DMS79 treated with DMSO at 0.1 percent for 48 hours (cell line): ENCODE measurements around the gene PHACTR3.
A peak's percentile ranks its signal among the peaks of the same experiment; 100 is the strongest.
"Not testable (repeated sequence)": the region's sequence is repeated elsewhere in the genome, so short reads cannot be mapped to it uniquely, and the experiment has no call there.

ENCODE experiments used
- DNase-seq: peaks from one replicate; lab custom pipeline; 2025; lab: John Stamatoyannopoulos, UW

Gene PHACTR3

GRCh38 chr20:59589086-59589684, 15.2 kb upstream of the PHACTR3 start:
- no peak for DNase-seq

GRCh38 chr20:59591061-59591460, 13.3 kb upstream of the PHACTR3 start:
- DNase-seq, result no peak

GRCh38 chr20:59596690-59597089, 7.7 kb upstream of the PHACTR3 start:
- DNase-seq, result no peak

- no peak for DNase-seq
Observed at GRCh38 chr20:59597240-59597639, 7.1 kb upstream of the PHACTR3 start.

- peak; percentile 76 for DNase-seq
Observed at GRCh38 chr20:59598625-59599310, 5.6 kb upstream of the PHACTR3 start.

GRCh38 chr20:59599941-59600340, 4.4 kb upstream of the PHACTR3 start:
- no peak for DNase-seq

- no peak for DNase-seq
Observed at GRCh38 chr20:59600472-59600871, 3.9 kb upstream of the PHACTR3 start.

- DNase-seq, result no peak
Observed at GRCh38 chr20:59602546-59603080, 1.7 kb upstream of the PHACTR3 start.

- no peak for DNase-seq
Observed at GRCh38 chr20:59603176-59603575, 1.2 kb upstream of the PHACTR3 start.

GRCh38 chr20:59604741-59605600, 631 bp downstream of the PHACTR3 start:
- DNase-seq, result peak; percentile 39

GRCh38 chr20:59605601-59606364, 1.4 kb downstream of the PHACTR3 start:
- peak; percentile 39 for DNase-seq

- DNase-seq, result no peak
Observed at GRCh38 chr20:59606566-59606965, 2.2 kb downstream of the PHACTR3 start.

- no peak for DNase-seq
Observed at GRCh38 chr20:59608396-59608795, 4.1 kb downstream of the PHACTR3 start.

- DNase-seq, result no peak
Observed at GRCh38 chr20:59608871-59609270, 4.5 kb downstream of the PHACTR3 start.

- DNase-seq, result peak; percentile 44
Observed at GRCh38 chr20:59611286-59611685, 6.9 kb downstream of the PHACTR3 start.

GRCh38 chr20:59613861-59614260, 9.5 kb downstream of the PHACTR3 start:
- no peak for DNase-seq

- DNase-seq, result no peak
Observed at GRCh38 chr20:59614714-59615113, 10.4 kb downstream of the PHACTR3 start.

- no peak for DNase-seq
Observed at GRCh38 chr20:59616306-59616705, 12.0 kb downstream of the PHACTR3 start.

- DNase-seq, result no peak
Observed at GRCh38 chr20:59617221-59617620, 12.9 kb downstream of the PHACTR3 start.

- no peak for DNase-seq
Observed at GRCh38 chr20:59618131-59618530, 13.8 kb downstream of the PHACTR3 start.

GRCh38 chr20:59618585-59618984, 14.2 kb downstream of the PHACTR3 start:
- not testable (repeated sequence) for DNase-seq
